Upper lobe of left lung (tissue), 4 donors: ENCODE results near the gene EHMT1.

Experiments used
- EP300 ChIP-seq, 4 donors: sonication (generic); formaldehyde crosslinking; IDR thresholded peaks; one replicate each; pipeline ENCODE4 v1.5.1; 2017; ENCODE audit warnings: antibody characterized with exemption in 4 of 4, control low read depth in 2 of 4
- POLR2A ChIP-seq, 4 donors: fragments of 450-650 bp; IDR thresholded peaks; one replicate each; pipeline ENCODE4 v1.5.1; 2016 to 2017; ENCODE audit warnings: antibody characterized with exemption in 4 of 4, mild to moderate bottlenecking in 2 of 4
- POLR2AphosphoS5 ChIP-seq, 2 donors: sonication (generic); formaldehyde crosslinking; IDR thresholded peaks; one replicate each; pipeline ENCODE4 v1.5.1; 2017; ENCODE audit warnings: antibody characterized with exemption in 2 of 2

GRCh38 chr9:137688725-137689124 is 69.9 kb downstream of the EHMT1 start:
- TF ChIP-seq EP300 (IDR thresholded peaks at IDR 0.05) (no peak), POLR2AphosphoS5 (IDR thresholded peaks at IDR 0.05) (no peak), POLR2A (IDR thresholded peaks at IDR 0.05) (no peak)
